Suprapubic skin (tissue), 3 donors: ENCODE data around the gene FAP.

Experiments
- EP300 ChIP-seq: sonication (generic); formaldehyde crosslinking; IDR thresholded peaks from one replicate; pipeline ENCODE4 v1.6.1; 2017; ENCODE audit warnings: antibody characterized with exemption
- POLR2A ChIP-seq, 2 donors: fragments of 450-650 bp; IDR thresholded peaks; one replicate each; pipeline ENCODE4 v1.6.1; 2017; ENCODE audit warnings: antibody characterized with exemption in 2 of 2, mild to moderate bottlenecking in 2 of 2, moderate library complexity in 2 of 2
- TF ChIP-seq, protein P1 (sequence below), 2 donors: fragments of 200-600 bp in 1 of 2; fragments of 450-650 bp in 1 of 2; sonication (generic) in 1 of 2; IDR thresholded peaks; one replicate each; pipeline ENCODE4 v1.5.1; 2016 to 2019; ENCODE audit warnings: antibody characterized with exemption in 2 of 2, mild to moderate bottlenecking in 1 of 2, moderate library complexity in 1 of 2

DNA sequence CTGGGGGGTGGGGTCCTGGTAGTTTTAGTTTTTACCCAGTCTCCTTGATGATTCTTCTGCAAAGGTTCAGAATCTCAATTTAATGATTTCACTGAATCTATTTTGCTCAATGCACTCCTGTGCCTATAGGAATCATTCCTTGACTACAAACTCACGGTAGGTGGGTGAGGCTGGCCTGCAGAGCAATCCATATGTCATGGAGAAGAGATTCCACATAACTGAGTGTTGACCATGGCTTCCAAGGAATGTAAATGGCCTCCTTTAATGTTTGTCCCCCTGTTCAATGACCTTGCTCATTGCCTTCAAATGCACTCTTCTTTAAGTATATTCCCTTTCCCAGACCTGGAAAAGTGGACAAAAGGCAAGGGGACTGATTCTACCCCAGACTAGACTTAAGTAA lies 12.5 kb downstream of the FAP start:
- TF ChIP-seq, protein P1, sequence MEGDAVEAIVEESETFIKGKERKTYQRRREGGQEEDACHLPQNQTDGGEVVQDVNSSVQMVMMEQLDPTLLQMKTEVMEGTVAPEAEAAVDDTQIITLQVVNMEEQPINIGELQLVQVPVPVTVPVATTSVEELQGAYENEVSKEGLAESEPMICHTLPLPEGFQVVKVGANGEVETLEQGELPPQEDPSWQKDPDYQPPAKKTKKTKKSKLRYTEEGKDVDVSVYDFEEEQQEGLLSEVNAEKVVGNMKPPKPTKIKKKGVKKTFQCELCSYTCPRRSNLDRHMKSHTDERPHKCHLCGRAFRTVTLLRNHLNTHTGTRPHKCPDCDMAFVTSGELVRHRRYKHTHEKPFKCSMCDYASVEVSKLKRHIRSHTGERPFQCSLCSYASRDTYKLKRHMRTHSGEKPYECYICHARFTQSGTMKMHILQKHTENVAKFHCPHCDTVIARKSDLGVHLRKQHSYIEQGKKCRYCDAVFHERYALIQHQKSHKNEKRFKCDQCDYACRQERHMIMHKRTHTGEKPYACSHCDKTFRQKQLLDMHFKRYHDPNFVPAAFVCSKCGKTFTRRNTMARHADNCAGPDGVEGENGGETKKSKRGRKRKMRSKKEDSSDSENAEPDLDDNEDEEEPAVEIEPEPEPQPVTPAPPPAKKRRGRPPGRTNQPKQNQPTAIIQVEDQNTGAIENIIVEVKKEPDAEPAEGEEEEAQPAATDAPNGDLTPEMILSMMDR (IDR thresholded peaks at IDR 0.05) = no peak
- TF ChIP-seq EP300 (no peak), POLR2A (IDR thresholded peaks at IDR 0.05) (no peak)
